22Rv1 (cell line): ENCODE data around the gene PAX1.

Experiments used
- H3K27ac ChIP-seq: fragments of 450-650 bp; 2 replicates; pipeline ENCODE4 v1.5.1; 2017
- CTCF ChIP-seq: fragments of 450-650 bp; IDR thresholded peaks from 2 replicates; pipeline ENCODE4 v1.5.1; 2017; ENCODE audit warnings: mild to moderate bottlenecking
- ZFX ChIP-seq: fragments of 450-650 bp; IDR thresholded peaks from 2 replicates; pipeline ENCODE4 v1.6.1; 2017; ENCODE audit warnings: antibody characterized with exemption, borderline replicate concordance

Gene PAX1

DNA sequence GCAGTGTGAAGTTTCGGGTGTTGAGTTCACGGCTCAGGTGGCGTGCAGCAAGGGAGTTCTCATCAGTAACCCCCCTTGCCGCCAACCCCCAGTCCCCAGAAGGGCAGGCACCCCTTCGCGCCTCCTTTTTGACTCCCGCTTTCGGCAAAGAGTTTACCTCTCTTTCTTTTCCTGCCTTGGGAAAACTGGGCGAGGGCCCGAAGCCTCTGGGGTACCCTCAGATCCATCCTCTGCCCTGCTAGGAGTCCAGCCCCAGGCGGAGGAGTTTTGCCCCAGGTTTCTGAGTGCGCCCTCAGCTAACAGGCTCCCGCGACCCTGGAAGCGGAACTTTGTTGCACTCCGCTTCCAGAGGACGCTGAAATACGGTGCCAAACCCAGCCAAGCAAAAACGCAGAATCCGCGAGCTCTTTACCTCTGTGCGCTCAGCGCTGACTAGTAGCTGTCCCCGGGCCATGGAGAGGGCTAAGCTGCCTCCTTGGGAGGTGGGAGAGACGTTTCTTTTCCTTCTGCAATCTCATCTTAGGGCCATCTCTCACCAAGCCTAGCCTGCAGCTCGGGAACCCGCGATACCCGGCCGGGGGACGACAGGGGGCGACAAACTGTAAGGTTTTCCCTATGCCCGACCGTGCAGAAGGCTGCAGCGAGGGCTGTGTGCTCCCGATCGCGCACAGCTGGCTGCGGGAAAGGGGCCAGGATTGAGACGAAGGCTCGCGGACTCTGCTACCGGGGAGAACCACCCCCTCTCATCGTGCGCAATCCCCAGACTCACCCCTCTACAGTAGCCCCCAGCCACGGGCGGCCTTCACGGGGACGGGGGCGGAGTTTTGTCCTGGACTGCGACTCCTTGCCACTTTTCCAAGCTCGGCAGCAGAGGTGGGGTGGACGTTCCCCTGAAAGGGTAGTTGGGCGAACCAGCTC lies 2.7 kb upstream of the PAX1 start:
- no peak overlapping the region for H3K27ac ChIP-seq
- no peak for TF ChIP-seq ZFX
- peak; percentile 85 for TF ChIP-seq CTCF

- TF ChIP-seq CTCF = no peak
- TF ChIP-seq ZFX = no peak
- no peak overlapping the region for H3K27ac ChIP-seq
Measured at GRCh38 chr20:21703717-21704407, 1.6 kb upstream of the PAX1 start.

DNA sequence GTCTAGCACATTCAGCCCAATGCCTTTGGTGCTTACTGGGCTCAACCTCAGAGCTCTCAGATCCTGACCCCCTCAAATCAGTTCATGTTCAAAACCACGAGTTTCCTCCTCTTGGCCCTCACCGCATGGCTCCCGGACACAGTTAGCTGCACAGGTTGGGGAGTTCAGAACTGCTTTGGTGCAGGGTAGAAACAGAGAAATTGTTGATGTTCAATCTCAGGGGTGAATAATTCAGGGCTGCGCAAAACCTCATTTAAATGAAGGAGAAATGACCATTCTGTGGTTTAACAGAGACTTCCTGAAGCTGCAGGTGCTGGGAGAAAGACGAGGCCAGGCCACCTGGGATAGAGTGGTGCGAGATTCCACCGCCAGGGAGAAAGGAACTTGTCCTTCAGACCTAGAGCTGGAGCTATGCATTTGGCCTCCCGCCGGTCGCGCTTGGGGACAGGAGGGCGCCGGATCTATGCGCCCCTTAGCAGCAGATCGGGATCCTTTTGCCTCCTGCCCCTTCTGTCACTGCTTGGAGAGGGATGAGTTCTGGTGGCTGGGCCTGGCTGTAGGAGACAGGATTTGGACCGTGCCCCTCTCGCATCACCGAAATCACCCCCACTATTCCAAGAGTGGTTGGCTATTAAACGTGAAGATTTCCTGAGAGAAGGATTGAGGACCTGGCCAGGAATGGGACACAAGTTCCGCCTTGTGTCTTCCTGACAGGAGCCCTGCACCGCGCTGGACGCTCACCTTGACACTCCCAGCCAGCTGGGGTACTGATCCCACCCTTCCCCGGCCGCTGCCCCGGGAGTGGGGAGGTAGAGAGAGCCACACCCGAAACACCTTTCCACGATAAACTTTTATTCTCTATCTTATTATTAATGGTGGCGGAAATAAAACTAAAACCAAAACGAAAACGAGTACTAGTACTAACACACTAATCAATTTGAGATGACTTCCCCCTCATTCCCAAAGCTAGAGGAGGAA lies 767 bp upstream of the PAX1 start:
- no peak for TF ChIP-seq CTCF
- TF ChIP-seq ZFX = no peak
- no peak overlapping the region for H3K27ac ChIP-seq

- no peak for TF ChIP-seq CTCF
- no peak for TF ChIP-seq ZFX
- H3K27ac ChIP-seq = no peak overlapping the region
Measured at GRCh38 chr20:21706261-21707195, 1.1 kb downstream of the PAX1 start.

GRCh38 chr20:21707267-21707666 lies 1.8 kb downstream of the PAX1 start:
- H3K27ac ChIP-seq = no peak overlapping the region

More at GRCh38 chr20:21707267-21707666, 1.8 kb downstream of the PAX1 start:
- TF ChIP-seq ZFX = no peak
- TF ChIP-seq CTCF = no peak
